ENCODE data around the gene OPCML.

Gene OPCML

GRCh38 chr11:133224271-133224670 lies 308.0 kb downstream of the OPCML start:
- no peak for DNase-seq

DNA sequence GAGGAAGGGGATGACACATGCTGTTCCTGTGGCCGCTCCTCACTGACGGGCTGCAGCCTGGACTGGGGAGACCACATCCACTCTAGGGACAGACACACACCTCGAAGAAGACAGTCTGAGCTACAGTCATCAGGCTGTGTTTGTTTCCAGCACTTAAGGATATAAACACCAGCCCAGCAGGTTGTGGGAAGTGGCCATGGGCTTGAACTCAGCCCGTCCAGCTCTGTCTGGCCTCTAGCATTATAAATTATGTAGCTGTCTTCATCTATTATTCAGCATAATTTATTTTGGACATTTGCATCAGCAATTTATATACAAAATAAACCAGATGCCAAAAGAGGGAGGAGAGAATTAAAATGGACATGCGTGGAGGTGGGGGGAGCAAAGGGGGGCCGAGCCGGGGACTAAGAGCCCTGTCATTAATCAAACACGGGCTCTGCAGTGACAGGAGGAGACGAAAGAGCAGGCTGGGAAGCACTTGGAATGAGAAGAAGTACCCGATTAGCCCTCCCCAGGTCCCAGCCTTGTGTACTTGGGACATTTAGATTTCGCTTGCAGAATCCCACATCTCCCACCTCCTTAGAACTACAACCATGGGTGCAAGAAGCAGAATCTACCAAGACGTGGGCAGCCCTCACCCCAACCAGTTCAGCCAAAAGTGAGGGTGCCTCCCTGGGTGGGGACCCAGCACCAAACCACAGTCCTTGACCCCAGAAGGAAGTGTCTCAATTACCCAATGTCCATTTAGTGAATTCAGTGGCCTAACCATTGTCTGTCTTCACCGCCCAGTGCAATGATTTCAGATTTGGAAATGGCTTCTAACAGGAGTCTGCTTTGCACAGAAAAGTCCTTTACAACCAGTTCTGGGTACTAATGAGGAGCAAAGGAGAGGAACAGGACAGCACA lies 309.6 kb downstream of the OPCML start:
- DNase-seq: no peak

DNA sequence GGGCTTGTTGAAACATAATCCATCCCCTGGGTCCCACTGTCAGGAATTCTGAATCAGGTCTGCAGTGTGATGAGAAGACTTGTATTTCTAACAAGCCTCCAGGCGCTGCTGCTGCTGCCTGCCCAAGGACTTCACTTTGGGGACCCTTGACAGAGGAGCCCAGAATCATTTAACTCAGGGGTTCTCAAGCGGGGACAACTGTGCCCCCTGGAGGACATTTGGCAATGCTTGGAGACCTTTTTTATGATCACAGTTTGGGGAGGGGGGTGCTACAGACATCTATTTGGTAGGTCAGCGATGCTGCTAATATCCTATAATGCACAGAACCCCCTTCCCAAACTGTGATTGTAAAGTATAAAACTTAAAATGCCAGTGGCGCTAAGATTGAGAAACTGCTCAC lies 312.8 kb downstream of the OPCML start:
- DNase-seq: no peak

- DNase-seq: no peak
Observed at GRCh38 chr11:133216813-133217212, 315.5 kb downstream of the OPCML start.

GRCh38 chr11:133215596-133216230 lies 316.6 kb downstream of the OPCML start:
- no peak for DNase-seq

DNA sequence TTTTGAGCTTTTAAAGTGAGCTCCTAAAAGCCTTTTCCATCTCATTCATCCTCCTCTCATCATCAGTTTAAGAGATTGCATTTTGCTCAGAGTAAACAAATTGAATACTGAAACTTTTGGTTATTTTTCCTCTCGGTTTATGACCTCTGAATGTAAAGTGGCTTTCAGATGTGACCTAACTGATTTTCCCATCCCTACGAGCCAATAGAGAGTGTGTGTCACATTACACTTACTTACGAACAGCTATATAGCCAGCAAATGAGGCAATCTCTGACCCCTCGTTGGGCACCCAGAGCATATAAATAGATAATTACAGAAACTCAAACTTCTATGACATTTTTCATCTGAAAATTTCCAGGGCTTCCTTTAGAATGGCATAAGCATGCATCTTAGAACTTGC lies 317.7 kb downstream of the OPCML start:
- DNase-seq: no peak

- DNase-seq: no peak
Observed at GRCh38 chr11:133212201-133212600, 320.1 kb downstream of the OPCML start.

GRCh38 chr11:133207995-133208394 lies 324.3 kb downstream of the OPCML start:
- no peak for DNase-seq

- DNase-seq: no peak
Observed at GRCh38 chr11:133206313-133207005, 325.8 kb downstream of the OPCML start.

DNA sequence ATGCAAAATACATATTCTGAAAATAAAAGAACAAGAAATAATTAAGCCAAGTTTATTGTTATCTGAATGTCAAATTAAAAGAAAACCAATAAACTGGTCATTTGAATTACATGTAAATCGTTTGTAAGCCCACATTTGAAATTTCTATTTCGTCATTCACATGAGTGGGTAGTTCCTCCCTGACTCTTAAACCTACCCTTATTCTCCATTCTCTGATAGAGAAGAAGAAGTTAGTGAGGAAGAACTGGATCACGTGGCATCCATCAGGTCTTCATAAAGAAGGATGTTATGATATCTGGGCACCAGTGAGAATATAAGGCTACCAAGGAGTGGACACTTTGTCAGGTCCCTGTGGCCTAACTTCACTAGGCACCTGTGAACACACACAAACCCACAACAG lies 328.1 kb downstream of the OPCML start:
- DNase-seq: no peak

- DNase-seq: no peak
Observed at GRCh38 chr11:133202816-133203215, 329.5 kb downstream of the OPCML start.

GRCh38 chr11:133198438-133198837 lies 333.9 kb downstream of the OPCML start:
- DNase-seq: no peak

DNA sequence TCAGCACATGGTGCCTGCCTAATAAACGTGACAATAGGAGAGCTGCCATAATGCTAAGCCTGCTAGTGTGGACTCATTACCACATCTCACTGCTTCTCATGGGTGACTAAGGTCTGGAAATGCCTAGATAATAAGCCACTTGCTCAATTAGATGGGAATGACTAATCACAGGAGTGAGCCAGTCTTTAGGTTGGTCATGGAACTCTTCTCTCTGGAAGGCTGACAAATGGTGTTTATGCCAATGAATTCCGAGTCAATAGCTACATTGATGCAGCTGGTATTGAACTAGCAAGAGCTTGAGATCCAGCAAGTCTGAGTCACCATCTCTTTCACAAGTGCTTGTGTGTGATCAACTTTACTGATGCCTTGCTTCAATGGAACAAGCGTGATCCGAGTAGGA lies 334.9 kb downstream of the OPCML start:
- no peak for DNase-seq

- DNase-seq: no peak
Observed at GRCh38 chr11:133191931-133192330, 340.4 kb downstream of the OPCML start.

GRCh38 chr11:133181667-133182066 lies 350.6 kb downstream of the OPCML start:
- DNase-seq: no peak

GRCh38 chr11:133181066-133181465 lies 351.2 kb downstream of the OPCML start:
- DNase-seq: no peak

- no peak for DNase-seq
Observed at GRCh38 chr11:133180201-133180600, 352.1 kb downstream of the OPCML start.

DNA sequence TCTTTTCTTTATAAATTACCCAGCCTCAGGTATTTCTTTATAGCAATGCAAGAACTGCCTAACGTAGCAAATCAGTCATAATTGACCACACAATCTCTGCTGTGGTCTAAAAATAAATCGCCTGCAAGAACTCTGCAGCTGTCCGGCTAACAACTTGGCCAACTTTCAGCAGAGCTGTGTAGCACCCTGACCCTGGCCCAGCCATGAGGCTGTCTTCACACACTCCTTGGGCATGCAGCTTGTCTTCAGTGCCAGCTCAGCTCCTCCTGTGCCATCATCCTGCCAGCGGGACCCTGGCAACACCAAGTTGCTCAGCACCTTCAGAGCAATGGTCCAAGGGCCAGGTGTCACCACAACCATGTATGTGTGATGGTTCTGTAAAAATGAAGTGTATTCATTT lies 355.6 kb downstream of the OPCML start:
- DNase-seq: no peak

DNA sequence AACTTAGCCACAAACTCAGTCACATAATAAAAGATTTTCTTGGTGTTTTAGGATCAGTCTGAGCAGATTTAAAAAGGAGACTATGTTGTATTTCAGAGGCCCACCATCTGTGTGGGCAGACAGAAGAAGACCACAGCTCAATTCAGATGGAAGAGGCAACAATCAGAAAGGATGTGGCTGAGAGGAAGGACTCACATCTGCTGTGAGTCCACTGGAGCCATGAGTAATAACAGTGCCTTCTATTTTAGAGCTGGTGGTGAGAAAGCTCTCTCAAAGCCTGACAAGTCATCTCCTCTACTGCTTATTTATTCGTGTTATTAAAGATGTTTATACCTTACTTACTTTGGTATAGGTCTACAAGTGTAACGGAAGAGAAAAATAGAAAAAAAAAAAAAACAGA lies 357.2 kb downstream of the OPCML start:
- DNase-seq: no peak

DNA sequence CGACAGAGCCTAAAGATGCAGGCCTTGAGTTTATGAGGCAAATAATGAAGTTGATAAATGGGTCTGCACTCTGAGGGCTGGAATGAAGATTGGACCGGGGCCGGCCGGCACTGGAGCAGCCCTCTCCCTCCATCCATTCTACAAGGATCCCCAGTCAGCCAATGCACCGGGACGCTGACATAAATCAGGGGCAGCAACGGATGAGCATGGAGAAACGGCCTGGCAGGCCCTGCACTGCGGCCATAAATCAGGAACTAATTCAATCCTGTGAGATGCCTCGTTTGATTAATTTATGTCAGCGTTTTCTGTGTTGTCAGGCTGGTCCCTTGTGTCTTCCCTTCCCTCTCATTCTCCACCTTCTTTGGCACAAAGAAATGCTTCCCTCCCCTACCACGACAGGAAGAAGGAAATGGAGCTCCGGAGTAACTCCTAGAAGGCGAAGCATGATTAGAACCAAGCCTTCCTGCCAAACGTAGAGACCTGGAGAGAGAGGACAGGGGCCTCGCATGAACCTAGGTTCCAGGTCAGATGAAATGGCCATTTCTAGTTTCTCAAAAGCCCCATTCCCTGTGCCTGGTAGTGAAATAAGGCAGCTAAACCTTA lies 358.4 kb downstream of the OPCML start:
- no peak for DNase-seq

DNA sequence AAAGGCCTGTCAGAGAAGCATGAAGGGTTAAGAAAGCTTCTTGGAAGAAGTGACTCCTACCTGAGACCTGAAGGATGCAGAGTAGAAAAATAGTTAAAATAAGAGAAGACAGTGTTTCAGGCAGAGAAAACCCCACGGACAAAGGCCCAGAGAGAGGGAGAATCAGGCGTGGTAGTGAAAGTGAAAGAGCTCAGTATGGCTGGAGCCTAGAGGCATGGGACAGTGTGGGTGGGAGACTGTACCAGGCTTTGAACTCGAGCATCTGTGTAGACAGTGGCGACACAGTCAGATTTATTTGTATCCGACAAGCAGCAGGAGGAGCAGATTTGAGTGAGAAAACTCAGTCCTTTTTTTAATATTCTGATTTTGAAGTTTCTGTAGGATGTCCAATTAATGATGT lies 360.0 kb downstream of the OPCML start:
- no peak for DNase-seq

DNA sequence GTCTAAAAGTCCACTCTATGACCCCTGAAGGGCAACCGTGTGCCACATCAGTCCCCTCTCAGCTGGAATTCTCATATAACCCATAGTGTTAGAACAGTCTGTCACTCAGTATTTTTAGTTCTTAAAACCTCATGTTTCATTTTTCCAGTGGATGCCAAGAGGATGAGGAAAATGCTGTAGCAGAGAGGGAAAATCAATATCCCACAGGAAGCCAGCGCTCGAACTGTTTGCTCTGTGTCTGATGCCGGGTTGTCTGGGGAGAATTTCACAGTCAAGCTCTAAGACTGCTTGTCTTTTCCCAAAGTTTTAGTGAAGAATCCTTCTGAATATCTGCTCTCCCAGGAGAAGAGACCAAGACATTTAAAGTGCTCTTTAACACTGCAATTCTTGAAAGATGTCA lies 360.9 kb downstream of the OPCML start:
- DNase-seq: no peak

DNA sequence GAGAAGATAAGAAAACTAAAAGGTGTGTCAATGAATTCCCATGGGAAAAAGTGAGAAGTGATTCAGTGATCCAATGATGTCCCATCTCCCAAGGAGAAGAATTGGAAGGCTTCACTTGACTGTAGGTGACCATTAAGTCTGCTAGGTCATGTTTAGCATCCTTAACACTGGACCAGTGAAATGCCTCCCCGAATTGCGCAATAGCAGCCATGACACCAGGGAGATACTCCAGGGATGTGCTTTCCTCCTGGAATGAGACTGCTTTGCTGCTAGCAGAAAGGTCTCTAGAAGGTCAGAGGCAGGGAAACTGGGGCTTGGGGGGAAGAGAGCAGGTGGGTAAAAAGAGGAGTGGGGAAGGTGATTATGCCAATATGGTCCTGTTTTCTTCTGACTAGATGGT lies 364.3 kb downstream of the OPCML start:
- DNase-seq: no peak

- no peak for DNase-seq
Observed at GRCh38 chr11:133166662-133167061, 365.6 kb downstream of the OPCML start.
